ENCODE data around the gene CTNNA1.

CTNNA1 gene

GRCh38 chr5:138844812-138845513 lies 91.7 kb downstream of the CTNNA1 start:
- Mint-ChIP-seq H3K4me1 (peaks cover 14% of the 10 kb centered on the region), H3K27me3 (no peaks in the 10 kb centered on the region), H3K4me3 (no peak overlapping the region), H3K36me3 (peaks cover 2% of the 10 kb centered on the region), H3K27ac (no peak overlapping the region), H3K9me3 (no peaks in the 10 kb centered on the region)
- no peak for DNase-seq (ENCODE audit: low spot score in 2 of 2)
- no peak for ATAC-seq (ENCODE audit: low read depth)

GRCh38 chr5:138849439-138849838 lies 96.2 kb downstream of the CTNNA1 start:
- Mint-ChIP-seq H3K4me1 (peaks cover 16% of the 10 kb centered on the region), H3K36me3 (peaks cover 6% of the 10 kb centered on the region), H3K27me3 (no peaks in the 10 kb centered on the region), H3K27ac (no peak overlapping the region), H3K4me3 (no peak overlapping the region), H3K9me3 (peaks cover 1% of the 10 kb centered on the region)
- DNase-seq (ENCODE audit: low spot score in 2 of 2) = no peak
- ATAC-seq (ENCODE audit: low read depth) = no peak

DNA sequence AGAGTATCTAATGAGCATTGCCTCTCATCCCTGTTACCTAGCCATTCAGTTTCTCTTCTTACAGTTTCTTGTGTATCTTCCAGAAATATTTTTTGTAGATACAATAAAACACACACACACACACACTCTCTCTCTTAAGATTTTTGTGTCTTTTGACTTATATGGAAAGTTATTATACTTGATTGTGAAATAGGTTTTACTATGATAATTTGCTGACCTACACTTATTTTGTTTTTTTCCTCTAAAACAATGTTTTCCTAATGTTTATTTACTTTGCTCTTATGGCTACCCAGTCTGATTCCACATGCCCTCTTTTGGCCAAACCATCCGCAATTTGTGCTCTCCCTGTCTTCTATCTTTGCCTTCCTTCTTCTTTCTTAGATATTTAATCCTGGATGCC lies 96.7 kb downstream of the CTNNA1 start:
- ATAC-seq (ENCODE audit: low read depth) = no peak
- H3K4me1 Mint-ChIP-seq = peaks cover 16% of the 10 kb centered on the region
- no peak overlapping the region for H3K4me3 Mint-ChIP-seq
- H3K27me3 Mint-ChIP-seq = no peaks in the 10 kb centered on the region
- H3K36me3 Mint-ChIP-seq = peaks cover 6% of the 10 kb centered on the region
- DNase-seq (ENCODE audit: low spot score in 2 of 2) = no peak
- no peak overlapping the region for H3K27ac Mint-ChIP-seq
- peaks cover 1% of the 10 kb centered on the region for H3K9me3 Mint-ChIP-seq

- Mint-ChIP-seq H3K36me3 (peaks cover 8% of the 10 kb centered on the region), H3K27ac (no peak overlapping the region), H3K4me3 (no peak overlapping the region), H3K4me1 (peaks cover 11% of the 10 kb centered on the region), H3K27me3 (no peaks in the 10 kb centered on the region), H3K9me3 (peaks cover 1% of the 10 kb centered on the region)
- no peak for ATAC-seq (ENCODE audit: low read depth)
- DNase-seq (ENCODE audit: low spot score in 2 of 2) = no peak
These were observed 97.7 kb downstream of the CTNNA1 start for GRCh38 chr5:138850865-138851435.

- Mint-ChIP-seq H3K36me3 (peaks cover 8% of the 10 kb centered on the region), H3K4me3 (no peak overlapping the region), H3K27me3 (no peaks in the 10 kb centered on the region), H3K4me1 (peaks cover 11% of the 10 kb centered on the region), H3K27ac (no peak overlapping the region), H3K9me3 (peaks cover 1% of the 10 kb centered on the region)
- ATAC-seq (ENCODE audit: low read depth) = no peak
- no peak for DNase-seq (ENCODE audit: low spot score in 2 of 2)
These were observed 99.9 kb downstream of the CTNNA1 start for GRCh38 chr5:138853132-138853531.

- Mint-ChIP-seq H3K27me3 (no peaks in the 10 kb centered on the region), H3K4me1 (peaks cover 5% of the 10 kb centered on the region), H3K36me3 (peaks cover 19% of the 10 kb centered on the region), H3K27ac (no peak overlapping the region), H3K4me3 (no peak overlapping the region), H3K9me3 (peaks cover 2% of the 10 kb centered on the region)
- DNase-seq (ENCODE audit: low spot score in 2 of 2) (no peak), ATAC-seq (ENCODE audit: low read depth) (no peak)
These were observed 113.8 kb downstream of the CTNNA1 start for GRCh38 chr5:138867011-138867410.

DNA sequence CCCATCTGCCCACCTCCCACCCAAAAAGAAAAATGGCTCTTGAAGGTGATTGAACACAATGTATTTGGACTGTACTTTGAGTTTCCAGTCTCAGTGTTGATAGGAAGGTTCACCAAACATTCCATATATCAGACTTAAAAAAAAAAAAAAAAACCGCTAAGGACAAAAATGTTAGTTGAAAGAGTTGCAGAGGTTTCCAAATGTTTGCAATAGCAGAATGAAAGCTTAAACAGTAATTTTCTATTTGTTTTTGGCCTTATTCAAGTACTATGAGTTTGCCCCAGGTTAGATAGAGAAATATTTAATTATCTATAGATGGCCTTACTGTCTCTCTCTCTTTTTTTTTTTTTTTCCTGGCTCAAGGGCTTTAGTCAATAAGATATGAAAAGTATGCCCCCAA lies 115.8 kb downstream of the CTNNA1 start:
- Mint-ChIP-seq H3K4me3 (no peak overlapping the region), H3K9me3 (no peaks in the 10 kb centered on the region), H3K36me3 (peaks cover 11% of the 10 kb centered on the region), H3K4me1 (peaks cover 5% of the 10 kb centered on the region), H3K27ac (no peak overlapping the region), H3K27me3 (no peaks in the 10 kb centered on the region)
- no peak for DNase-seq (ENCODE audit: low spot score in 2 of 2)
- ATAC-seq (ENCODE audit: low read depth) = no peak

DNA sequence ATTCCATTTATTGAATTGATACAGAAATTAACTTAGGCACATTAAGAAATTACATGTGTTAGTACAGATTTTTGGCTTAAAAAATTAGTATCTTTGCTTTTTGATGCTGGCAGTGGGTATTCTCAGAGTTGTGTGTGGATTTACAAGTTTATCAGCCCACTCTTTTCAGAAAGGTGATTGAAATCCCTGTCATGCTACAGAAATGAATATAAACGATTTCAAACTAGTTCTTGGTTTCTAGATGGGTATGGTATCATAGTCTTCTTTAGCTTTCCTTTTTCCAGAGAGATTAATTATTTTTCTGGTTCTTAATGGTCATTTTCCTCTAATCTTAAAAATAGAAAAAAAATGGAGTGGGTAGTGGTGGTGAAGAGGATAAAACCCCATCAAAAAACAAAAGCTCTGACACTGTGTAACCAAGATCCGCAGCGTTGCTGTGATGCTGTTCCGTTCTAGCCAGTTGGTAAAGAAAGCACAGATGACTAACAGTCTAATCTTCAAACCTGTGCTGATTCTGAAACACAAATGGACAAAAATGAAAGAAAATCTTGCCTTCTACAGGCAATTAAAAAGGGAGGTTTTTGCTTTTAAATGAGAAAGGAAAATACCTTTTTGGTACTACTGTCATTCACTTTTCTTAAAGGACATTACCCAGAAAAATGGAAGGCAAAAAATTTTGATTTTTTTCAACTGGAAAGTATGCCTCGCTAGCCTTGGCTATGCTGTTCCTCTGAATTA lies 116.7 kb downstream of the CTNNA1 start:
- H3K9me3 Mint-ChIP-seq = no peaks in the 10 kb centered on the region
- H3K27me3 Mint-ChIP-seq = no peaks in the 10 kb centered on the region
- no peak overlapping the region for H3K4me3 Mint-ChIP-seq
- peaks cover 9% of the 10 kb centered on the region for H3K36me3 Mint-ChIP-seq
- DNase-seq (ENCODE audit: low spot score in 2 of 2) (no peak), ATAC-seq (ENCODE audit: low read depth) (no peak)
- peaks cover 5% of the 10 kb centered on the region for H3K4me1 Mint-ChIP-seq
- no peak overlapping the region for H3K27ac Mint-ChIP-seq

GRCh38 chr5:138870611-138871010 lies 117.4 kb downstream of the CTNNA1 start:
- Mint-ChIP-seq H3K9me3 (no peaks in the 10 kb centered on the region), H3K4me1 (peaks cover 5% of the 10 kb centered on the region), H3K4me3 (no peak overlapping the region), H3K36me3 (peaks cover 15% of the 10 kb centered on the region), H3K27ac (peak overlapping the region; percentile 78), H3K27me3 (no peaks in the 10 kb centered on the region)
- ATAC-seq (ENCODE audit: low read depth) (no peak), DNase-seq (ENCODE audit: low spot score in 2 of 2) (no peak)

- ATAC-seq (ENCODE audit: low read depth) = no peak
- Mint-ChIP-seq H3K27ac (no peak overlapping the region), H3K27me3 (no peaks in the 10 kb centered on the region), H3K36me3 (peaks cover 22% of the 10 kb centered on the region), H3K4me1 (peaks cover 5% of the 10 kb centered on the region), H3K9me3 (no peaks in the 10 kb centered on the region), H3K4me3 (no peak overlapping the region)
- no peak for DNase-seq (ENCODE audit: low spot score in 2 of 2)
These were observed 119.7 kb downstream of the CTNNA1 start for GRCh38 chr5:138872841-138873465.

DNA sequence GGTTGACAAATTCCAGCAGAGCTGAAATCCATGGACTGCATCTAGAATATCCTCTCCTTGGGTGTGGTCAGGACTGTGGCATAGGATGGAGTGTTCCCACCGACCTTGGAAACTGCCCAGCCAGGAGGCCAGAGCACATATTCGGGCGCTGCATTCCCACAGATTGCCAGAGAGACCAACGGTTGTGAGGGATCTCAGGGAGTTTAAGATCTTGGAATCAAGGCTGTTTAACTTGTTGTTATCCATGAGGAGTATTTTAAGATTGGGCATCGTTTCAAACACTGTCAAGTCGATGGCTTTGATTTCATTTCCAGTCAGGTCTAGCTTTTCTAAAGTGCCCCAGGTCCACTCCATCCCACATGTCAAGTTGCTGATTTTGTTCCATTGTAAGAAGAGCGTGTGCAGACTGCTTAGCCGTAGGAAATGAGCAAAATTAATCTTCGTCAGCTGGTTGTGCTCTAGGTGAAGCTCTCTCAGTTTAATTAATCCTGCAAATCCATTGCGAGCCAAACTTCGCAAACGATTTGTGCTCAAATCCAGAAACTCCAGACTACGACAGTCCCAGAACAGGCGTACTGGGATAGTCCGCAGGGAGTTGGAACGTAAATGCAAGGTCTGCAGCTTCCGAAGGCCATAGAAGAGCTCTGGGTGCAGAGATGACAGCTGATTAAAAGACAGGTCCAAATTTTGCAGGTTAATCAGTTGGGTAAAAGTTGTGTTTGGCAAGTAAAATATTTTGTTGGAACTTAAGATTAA lies 120.4 kb downstream of the CTNNA1 start:
- H3K4me1 Mint-ChIP-seq = peaks cover 5% of the 10 kb centered on the region
- no peak overlapping the region for H3K4me3 Mint-ChIP-seq
- H3K27ac Mint-ChIP-seq = no peak overlapping the region
- DNase-seq (ENCODE audit: low spot score in 2 of 2) (no peak), ATAC-seq (ENCODE audit: low read depth) (no peak)
- no peaks in the 10 kb centered on the region for H3K27me3 Mint-ChIP-seq
- peaks cover 22% of the 10 kb centered on the region for H3K36me3 Mint-ChIP-seq
- no peaks in the 10 kb centered on the region for H3K9me3 Mint-ChIP-seq

DNA sequence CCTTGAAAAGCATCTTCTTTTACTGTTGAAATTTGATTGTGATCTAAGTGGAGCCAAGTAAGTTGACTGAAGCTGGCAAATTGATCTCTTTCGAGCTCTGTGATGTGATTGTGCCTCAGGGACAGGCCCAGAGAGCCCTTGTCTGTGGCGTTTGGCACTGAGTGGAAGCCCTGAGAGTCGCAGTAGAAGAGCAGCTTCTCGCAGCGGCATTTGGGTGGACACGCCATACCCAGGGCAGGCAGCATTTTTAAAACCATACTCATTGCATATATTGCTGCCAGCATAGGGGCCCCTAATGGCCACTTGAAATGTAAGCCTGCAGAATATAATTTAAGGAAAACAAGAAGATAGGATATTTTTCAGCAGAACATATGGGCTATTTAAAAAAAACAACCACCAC lies 121.0 kb downstream of the CTNNA1 start:
- no peak for ATAC-seq (ENCODE audit: low read depth)
- H3K4me1 Mint-ChIP-seq = peaks cover 5% of the 10 kb centered on the region
- no peak overlapping the region for H3K4me3 Mint-ChIP-seq
- DNase-seq (ENCODE audit: low spot score in 2 of 2) = no peak
- H3K36me3 Mint-ChIP-seq = peaks cover 22% of the 10 kb centered on the region
- no peaks in the 10 kb centered on the region for H3K9me3 Mint-ChIP-seq
- H3K27me3 Mint-ChIP-seq = no peaks in the 10 kb centered on the region
- H3K27ac Mint-ChIP-seq = no peak overlapping the region

DNA sequence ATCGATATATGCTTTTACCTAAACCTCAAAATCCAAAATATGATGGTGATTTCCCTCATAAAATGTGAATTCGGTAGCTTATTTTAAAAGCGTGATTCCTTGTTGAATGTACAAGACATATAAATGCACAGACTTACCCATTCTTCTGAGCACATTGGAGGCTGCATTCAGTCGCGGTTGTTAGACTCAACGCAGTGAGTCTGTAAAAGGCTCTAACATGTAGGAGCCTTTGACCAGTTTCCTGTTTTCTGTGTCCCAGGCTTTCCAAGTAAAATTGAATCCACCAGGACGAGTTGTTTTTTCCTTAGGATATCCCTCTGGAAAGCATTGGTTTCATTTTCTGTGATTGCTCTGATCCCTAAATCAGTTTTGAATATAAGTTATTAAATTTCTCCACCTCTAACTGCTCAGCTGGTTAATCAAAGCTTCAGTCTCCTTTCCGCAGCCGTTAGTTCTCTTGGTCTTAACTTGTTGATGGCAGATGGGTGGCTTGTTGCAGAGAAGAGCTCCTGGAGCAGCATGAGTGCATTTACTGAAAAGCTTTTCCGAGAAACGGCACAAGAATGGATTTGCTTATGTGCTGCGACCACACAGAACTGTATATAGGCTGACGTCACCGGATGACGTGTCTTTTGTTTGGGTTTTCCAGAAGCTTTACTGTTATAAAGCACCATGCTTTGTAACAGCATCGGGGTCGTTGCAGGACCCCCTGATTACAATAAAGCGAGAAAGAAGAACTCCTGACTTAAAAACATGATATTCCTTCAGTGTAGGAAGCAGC lies 121.7 kb downstream of the CTNNA1 start, which contains the start of gene LRRTM2:
TSS of gene LRRTM2 (minus strand) at position 565 of the 781 bp plus-strand sequence. CDS start at position 141, 424 bp downstream.
- Mint-ChIP-seq H3K4me1 (peaks cover 5% of the 10 kb centered on the region), H3K27me3 (no peaks in the 10 kb centered on the region), H3K4me3 (no peak within 1 kb of the TSS), H3K27ac (no peak within 1 kb of the TSS), H3K36me3 (peaks cover 22% of the 10 kb centered on the region), H3K9me3 (no peaks in the 10 kb centered on the region)
- DNase-seq (ENCODE audit: low spot score in 2 of 2) (no peak), ATAC-seq (ENCODE audit: low read depth) (no peak)
